ELF-1 (cell line): ENCODE data around the gene ZBTB7A.

Source experiments
- DNase-seq: peaks from one replicate; pipeline ENCODE4 v3.0.0-alpha.2; 2016; ENCODE audit warnings: low read depth, low spot score

Gene ZBTB7A

GRCh38 chr19:4036576-4037300 is 30.0 kb downstream of the ZBTB7A start:
- no peak for DNase-seq

GRCh38 chr19:4035582-4035981 is 31.1 kb downstream of the ZBTB7A start:
- DNase-seq: no peak

GRCh38 chr19:4035018-4035566 is 31.6 kb downstream of the ZBTB7A start:
- no peak for DNase-seq

- DNase-seq: no peak
Measured at GRCh38 chr19:4034048-4035017, 32.4 kb downstream of the ZBTB7A start.

- no peak for DNase-seq
Measured at GRCh38 chr19:4033028-4033956, 33.4 kb downstream of the ZBTB7A start.

DNA sequence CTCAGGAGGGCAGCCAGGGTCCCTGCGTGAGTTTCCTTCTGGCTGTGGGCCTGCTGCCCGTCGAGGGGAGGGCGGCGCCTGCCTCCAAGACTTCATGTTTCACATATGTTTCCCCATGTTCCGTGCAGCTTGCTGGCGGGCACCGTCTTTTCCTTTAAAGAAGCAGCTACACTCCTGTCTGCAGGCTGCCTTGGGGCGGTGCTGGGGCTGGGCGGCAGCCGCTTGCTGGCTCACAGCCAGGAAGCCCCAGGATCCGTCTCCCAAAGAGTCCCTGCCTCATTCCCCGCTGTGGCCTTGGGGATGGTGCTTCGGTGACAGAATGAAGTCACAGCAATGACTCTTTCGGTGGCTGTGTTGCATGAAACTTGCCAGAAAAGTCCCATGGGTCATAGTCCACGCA is 34.3 kb downstream of the ZBTB7A start:
- no peak for DNase-seq

GRCh38 chr19:4031420-4031819 is 35.3 kb downstream of the ZBTB7A start:
- DNase-seq: no peak

DNA sequence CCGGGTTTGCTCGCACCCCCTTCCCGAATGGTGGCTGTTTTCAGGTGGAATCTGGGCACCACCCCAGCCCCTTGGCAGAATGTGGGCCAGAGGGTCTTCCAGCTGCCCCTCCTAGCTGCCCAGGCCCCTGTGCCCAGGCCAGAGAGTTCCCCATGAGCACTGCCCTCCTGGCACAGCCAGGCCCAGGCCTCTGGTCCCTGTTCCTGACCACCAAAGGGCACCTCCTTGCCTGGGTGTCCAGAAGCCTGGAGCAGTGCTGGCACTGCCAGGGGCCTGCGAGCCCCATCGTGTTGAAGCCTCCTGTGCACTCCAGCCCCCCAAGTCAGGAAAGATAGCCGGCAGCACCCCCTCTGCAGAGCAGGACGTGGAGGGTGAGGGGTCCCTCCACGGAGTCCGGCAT is 35.7 kb downstream of the ZBTB7A start:
- no peak for DNase-seq

DNA sequence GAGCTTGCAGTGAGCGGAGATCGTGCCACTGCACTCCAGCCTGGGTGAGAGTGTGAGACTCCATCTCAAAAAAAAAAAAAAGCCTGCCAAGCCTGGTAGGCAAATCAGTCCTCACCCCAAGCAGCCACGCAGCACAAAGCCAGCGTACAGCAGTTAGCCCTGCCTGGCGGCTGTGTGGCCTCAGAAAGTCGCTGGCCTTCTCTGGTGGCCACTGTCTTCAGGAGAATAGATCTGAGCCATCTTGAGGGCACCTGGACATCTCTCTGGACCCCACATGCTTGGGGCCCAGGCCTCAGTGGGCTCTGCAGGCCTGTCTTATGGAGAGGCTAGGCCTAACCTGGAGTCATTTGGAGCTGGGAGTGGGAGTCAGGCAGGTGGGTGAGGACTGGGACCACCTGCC is 36.1 kb downstream of the ZBTB7A start:
- DNase-seq: no peak

DNA sequence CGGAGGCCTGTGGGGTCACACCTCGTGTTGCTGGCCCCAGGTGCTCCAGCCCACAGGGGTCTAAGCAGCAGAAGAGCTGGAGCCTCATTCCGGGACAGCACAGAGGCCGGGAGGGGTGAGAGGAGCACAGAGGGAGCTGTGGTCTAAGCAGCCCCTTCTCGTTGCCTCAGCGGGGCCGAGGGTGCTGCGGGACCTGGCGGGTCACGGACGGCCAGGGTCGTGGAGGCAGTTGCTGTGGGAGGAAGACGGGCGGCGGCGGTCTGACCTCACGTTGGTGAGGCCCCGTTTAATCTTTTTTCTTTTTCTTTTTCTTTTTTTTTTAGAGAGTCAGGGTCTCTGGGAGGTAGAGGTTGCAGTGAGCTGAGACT is 37.5 kb downstream of the ZBTB7A start:
- no peak for DNase-seq

DNA sequence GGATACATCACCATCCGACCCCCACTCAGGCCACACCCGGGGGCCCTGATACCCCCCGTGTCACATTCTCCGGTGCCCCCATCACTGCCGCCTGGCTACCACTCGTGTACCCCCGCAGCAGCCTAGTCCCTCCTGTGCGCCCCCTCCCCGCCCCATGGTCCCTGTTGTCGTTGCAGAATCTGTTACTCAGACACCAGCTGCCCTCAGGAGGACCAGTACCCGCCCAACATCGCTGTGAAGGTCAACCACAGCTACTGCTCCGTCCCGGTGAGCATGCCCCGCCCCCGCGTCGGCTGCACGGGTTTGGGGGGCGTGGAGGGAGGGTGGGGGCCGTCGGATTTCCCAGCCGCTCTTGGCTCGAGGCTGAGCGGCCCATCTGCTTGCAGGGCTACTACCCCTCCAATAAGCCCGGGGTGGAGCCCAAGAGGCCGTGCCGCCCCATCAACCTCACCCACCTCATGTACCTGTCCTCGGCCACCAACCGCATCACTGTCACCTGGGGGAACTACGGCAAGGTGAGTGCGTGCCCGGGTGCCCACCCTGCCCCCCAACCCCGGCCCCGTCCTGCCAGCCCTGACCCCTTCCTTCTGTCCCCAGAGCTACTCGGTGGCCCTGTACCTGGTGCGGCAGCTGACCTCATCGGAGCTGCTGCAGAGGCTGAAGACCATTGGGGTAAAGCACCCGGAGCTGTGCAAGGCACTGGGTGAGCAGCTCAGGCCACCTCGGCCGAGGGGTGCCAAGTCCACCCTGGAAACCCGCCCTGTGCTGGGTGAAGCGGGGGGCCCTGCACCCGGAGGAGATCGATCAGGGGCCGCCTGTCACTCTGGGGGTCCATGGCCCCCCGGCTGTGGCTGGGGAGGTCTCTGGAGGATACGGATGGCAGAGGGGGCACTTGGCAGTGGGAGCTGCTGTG is 38.1 kb downstream of the ZBTB7A start:
- DNase-seq: no peak

GRCh38 chr19:4027146-4027545 is 39.6 kb downstream of the ZBTB7A start:
- DNase-seq: no peak

DNA sequence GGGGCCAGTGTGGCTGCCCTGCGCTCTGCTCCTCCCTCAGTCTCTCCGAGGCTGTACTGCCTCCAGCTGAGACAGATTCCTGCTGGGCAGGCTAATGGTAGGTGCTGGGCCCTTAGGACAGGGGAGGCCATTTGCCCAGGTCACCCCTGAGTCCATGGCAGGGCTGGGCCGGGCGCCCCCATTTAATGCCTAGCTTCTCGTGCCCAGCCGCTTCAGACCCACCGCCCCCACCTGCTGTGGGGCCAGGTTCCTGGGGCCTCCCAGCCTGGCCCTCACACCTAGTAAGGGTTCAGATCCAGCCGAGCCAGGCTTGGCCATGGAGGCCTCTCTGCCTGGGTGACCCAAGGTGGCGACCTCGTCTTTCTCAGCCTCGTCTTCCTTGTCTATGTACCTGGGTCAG is 41.4 kb downstream of the ZBTB7A start:
- DNase-seq: no peak

GRCh38 chr19:4023600-4024398 is 42.9 kb downstream of the ZBTB7A start:
- no peak for DNase-seq

DNA sequence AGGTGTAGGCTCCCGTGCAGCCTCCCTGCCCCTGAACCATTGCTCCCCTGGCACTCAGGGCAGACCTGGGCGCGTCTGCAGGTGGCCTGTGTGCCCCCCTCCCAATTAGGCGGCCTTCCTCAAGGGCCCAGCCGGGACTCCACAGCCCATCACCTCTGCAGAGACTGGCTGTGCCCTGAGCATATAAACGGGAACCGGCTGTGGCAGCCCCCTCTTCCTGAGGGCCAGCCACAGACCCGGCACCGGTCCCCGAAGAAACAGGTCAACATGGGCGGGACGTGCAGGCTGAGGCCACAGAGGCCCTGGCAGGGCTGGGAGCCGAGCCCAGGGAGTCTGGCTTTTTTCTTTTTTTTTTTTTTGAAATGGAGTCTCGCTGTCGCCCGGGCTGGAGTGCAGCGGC is 47.1 kb downstream of the ZBTB7A start:
- DNase-seq: no peak

DNA sequence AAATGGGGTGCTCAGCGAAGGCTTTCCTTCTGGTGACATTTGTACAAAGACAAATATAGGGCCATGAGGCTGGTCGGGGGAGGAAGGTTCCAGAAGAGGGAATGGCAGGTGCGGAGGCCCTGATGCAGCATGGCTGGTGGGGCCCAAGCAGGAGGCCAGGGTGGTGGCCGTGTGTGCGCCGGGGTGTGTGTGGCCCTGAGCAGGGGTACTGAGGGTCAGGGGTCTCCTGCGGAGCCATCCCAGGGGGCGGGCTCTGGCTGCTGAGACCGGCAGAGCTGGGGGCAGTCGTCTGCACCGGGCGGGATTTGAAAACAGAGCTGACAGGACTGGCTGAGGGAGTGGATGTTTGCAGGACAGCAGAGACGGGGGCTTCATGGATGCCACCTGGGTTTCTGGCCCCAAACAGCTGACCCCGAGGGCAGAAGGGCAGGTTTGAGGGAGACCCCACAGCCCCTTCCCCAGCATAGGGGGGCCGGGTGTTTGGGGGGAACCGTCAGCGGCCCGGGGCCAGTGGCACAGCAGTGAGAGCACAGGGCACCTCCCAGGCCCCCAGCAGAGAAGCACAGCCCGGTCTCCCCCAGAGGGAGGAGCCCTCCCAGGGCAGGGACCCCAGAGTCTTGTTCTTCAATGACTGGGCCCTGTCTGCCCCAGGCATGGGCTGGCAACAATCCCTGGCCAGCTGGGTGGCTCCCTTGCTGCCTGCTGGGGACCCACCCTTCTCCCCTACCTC is 47.8 kb downstream of the ZBTB7A start:
- DNase-seq: no peak

DNA sequence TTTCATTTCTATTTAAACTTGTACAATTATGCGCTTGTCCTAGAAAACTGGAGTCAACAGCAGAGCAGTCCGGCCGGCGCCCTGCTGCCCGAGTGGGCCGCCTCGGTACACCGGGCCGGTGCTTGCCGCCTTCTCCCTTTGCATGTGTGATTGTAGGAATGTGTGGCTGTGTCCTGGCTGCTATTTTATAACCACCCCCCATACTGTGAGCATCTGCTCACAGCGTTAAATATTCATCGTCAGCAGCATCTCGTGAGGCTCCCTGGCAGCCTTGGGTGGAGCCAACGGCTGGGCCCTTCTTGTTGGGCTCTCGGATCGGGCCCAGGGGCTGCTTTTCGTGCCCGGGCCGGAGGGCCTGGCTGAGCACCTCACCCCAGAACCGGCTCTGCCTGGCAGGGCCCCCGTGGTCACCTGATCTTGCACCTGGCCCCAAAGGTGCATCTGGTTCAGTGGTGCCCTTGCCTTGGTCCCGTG is 48.5 kb downstream of the ZBTB7A start:
- no peak for DNase-seq

GRCh38 chr19:4016903-4017638 is 49.6 kb downstream of the ZBTB7A start:
- DNase-seq: no peak
